ENCODE data around the gene KCNH4.

GRCh38 chr17:42113293-42114069 lies 67.5 kb downstream of the KCNH4 start:
- no peak for TF ChIP-seq ELF4 (CRISPR knock-in tag; IDR thresholded peaks at IDR 0.05; ENCODE audit: low read depth)
- TF ChIP-seq, protein P1, sequence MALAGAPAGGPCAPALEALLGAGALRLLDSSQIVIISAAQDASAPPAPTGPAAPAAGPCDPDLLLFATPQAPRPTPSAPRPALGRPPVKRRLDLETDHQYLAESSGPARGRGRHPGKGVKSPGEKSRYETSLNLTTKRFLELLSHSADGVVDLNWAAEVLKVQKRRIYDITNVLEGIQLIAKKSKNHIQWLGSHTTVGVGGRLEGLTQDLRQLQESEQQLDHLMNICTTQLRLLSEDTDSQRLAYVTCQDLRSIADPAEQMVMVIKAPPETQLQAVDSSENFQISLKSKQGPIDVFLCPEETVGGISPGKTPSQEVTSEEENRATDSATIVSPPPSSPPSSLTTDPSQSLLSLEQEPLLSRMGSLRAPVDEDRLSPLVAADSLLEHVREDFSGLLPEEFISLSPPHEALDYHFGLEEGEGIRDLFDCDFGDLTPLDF (CRISPR knock-in tag; IDR thresholded peaks at IDR 0.05), result no peak
- TF ChIP-seq, protein P2, sequence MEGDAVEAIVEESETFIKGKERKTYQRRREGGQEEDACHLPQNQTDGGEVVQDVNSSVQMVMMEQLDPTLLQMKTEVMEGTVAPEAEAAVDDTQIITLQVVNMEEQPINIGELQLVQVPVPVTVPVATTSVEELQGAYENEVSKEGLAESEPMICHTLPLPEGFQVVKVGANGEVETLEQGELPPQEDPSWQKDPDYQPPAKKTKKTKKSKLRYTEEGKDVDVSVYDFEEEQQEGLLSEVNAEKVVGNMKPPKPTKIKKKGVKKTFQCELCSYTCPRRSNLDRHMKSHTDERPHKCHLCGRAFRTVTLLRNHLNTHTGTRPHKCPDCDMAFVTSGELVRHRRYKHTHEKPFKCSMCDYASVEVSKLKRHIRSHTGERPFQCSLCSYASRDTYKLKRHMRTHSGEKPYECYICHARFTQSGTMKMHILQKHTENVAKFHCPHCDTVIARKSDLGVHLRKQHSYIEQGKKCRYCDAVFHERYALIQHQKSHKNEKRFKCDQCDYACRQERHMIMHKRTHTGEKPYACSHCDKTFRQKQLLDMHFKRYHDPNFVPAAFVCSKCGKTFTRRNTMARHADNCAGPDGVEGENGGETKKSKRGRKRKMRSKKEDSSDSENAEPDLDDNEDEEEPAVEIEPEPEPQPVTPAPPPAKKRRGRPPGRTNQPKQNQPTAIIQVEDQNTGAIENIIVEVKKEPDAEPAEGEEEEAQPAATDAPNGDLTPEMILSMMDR (IDR thresholded peaks at IDR 0.05), result no peak
- TF ChIP-seq, protein P3, sequence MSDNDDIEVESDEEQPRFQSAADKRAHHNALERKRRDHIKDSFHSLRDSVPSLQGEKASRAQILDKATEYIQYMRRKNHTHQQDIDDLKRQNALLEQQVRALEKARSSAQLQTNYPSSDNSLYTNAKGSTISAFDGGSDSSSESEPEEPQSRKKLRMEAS (CRISPR knock-in tag; IDR thresholded peaks at IDR 0.05), result no peak

All from WTC11 (cell line).